ENCODE data around the gene BAIAP2. TPM values are rescaled to one million over a fixed set of nuclear protein-coding genes. Genes with fewer than 3 reads are reported as not detected.

Gene BAIAP2, protein sequence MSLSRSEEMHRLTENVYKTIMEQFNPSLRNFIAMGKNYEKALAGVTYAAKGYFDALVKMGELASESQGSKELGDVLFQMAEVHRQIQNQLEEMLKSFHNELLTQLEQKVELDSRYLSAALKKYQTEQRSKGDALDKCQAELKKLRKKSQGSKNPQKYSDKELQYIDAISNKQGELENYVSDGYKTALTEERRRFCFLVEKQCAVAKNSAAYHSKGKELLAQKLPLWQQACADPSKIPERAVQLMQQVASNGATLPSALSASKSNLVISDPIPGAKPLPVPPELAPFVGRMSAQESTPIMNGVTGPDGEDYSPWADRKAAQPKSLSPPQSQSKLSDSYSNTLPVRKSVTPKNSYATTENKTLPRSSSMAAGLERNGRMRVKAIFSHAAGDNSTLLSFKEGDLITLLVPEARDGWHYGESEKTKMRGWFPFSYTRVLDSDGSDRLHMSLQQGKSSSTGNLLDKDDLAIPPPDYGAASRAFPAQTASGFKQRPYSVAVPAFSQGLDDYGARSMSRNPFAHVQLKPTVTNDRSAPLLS
- total RNA-seq (15.8 and 27.1 TPM in 2 replicates), polyA plus RNA-seq (49.7 and 60.0 TPM in 2 replicates)

DNA sequence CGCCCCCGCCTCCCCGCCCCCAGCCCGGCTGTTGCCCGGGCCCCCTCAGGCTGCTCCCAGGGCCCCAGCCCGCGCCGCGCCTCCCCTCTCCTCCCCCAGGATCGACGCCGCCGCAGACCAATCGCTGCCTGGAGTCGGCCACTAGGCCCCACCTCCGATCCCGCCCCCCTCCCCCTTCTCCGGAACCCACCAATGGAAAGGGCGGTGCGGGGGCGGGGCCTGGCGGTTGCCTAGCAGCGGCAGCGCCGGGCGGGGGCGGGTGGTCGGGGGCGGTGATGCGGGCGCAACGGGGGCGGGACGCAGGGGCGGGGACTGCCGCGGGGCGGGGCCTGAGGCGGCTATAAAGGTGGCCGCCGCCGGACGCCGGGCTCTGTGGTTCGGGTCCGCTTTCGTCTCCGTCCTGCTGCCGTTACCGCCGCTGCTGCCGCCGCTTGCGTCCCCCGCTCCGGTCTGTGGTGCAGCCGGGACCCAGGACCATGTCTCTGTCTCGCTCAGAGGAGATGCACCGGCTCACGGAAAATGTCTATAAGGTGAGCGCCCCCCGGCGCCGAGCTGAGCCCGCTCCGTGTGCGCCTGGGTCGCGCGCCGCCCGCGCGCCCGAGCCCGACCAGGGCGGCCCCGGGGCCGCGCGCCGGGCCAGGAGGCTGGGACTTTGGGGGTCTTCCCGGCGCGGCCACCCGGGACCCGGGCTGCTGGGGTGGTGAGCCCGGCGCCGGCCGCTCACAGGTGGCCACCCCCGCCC lies at the start of gene BAIAP2:
Gene BAIAP2, plus strand, starts transcription at position 373 of the 742 bp plus-strand sequence. Its CDS starts 104 bp downstream, at position 477.
- Histone ChIP-seq H4K20me1 (ENCODE audit: insufficient read depth, poor library complexity, severe bottlenecking) (peaks cover 27% of the 10 kb centered on the region), H3K4me3 (peak within 1 kb of the TSS; percentile 85), H2AFZ (peak within 1 kb of the TSS; percentile 67), H3K27me3 (no peaks in the 10 kb centered on the region), H3K4me2 (peak within 1 kb of the TSS; percentile 96), H3K79me2 (peaks cover 44% of the 10 kb centered on the region), H3K27ac (peak within 1 kb of the TSS; percentile 24), H3K4me1 (ENCODE audit: insufficient read depth) (peaks cover 30% of the 10 kb centered on the region), H3K9me2 (replicated peaks; ENCODE audit: insufficient read depth) (no peaks in the 10 kb centered on the region), H3K9me3 (ENCODE audit: low read depth) (no peaks in the 10 kb centered on the region), H3K36me3 (replicated peaks; ENCODE audit: insufficient read depth, low read depth) (no peaks in the 10 kb centered on the region)
- whole genome bisulfite sequencing (ENCODE audit: low lambda C conversion rate, missing lambda C conversion rate): 2% methylated on average over 30 of the region's 92 CpGs
- DNase-seq (ENCODE audit: low spot score): peak; percentile 99
- TF ChIP-seq, protein P1, sequence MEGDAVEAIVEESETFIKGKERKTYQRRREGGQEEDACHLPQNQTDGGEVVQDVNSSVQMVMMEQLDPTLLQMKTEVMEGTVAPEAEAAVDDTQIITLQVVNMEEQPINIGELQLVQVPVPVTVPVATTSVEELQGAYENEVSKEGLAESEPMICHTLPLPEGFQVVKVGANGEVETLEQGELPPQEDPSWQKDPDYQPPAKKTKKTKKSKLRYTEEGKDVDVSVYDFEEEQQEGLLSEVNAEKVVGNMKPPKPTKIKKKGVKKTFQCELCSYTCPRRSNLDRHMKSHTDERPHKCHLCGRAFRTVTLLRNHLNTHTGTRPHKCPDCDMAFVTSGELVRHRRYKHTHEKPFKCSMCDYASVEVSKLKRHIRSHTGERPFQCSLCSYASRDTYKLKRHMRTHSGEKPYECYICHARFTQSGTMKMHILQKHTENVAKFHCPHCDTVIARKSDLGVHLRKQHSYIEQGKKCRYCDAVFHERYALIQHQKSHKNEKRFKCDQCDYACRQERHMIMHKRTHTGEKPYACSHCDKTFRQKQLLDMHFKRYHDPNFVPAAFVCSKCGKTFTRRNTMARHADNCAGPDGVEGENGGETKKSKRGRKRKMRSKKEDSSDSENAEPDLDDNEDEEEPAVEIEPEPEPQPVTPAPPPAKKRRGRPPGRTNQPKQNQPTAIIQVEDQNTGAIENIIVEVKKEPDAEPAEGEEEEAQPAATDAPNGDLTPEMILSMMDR (IDR thresholded peaks at IDR 0.05; ENCODE audit: poor library complexity): peak; percentile 26
- TF ChIP-seq EZH2phosphoT487 (IDR thresholded peaks at IDR 0.05; ENCODE audit: low read depth, severe bottlenecking, unreplicated experiment): no peak

DNA sequence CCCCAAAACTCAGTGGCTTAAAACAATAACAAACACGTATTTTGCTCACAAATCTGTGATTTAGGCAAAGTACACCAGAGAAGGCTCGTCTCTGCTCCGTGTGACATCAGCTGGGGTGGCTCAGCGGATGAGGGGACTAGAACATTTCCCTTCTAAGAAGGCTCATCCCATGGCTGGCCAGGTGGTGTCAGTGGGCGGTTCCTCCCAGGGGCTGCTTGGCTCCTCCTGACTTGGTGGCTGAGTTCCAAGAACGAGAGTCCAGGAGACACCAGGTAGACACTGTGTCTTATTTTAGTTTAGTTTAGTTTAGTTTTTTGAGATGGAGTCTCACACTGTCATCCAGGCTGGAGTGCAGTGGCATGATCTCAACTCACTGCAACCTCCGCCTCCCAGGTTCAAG lies 48.9 kb upstream of the BAIAP2 start:
- H3K79me2 ChIP-seq: no peaks in the 10 kb centered on the region
- H4K20me1 ChIP-seq (ENCODE audit: insufficient read depth, poor library complexity, severe bottlenecking): no peaks in the 10 kb centered on the region
- no peak overlapping the region for H3K27ac ChIP-seq
- H3K4me2 ChIP-seq: no peak overlapping the region
- DNase-seq (ENCODE audit: low spot score): no peak
- H3K4me3 ChIP-seq: no peak overlapping the region
- no peak for TF ChIP-seq EZH2 (IDR thresholded peaks at IDR 0.05; ENCODE audit: borderline replicate concordance)
- TF ChIP-seq, protein P1 (IDR thresholded peaks at IDR 0.05; ENCODE audit: poor library complexity): no peak
- no peak for TF ChIP-seq EZH2phosphoT487 (IDR thresholded peaks at IDR 0.05; ENCODE audit: low read depth, severe bottlenecking, unreplicated experiment)
- no peaks in the 10 kb centered on the region for H3K36me3 ChIP-seq (replicated peaks; ENCODE audit: insufficient read depth, low read depth)
- no peaks in the 10 kb centered on the region for H3K27me3 ChIP-seq
- peaks cover 2% of the 10 kb centered on the region for H3K4me1 ChIP-seq (ENCODE audit: insufficient read depth)
- no peak overlapping the region for H2AFZ ChIP-seq
- no peaks in the 10 kb centered on the region for H3K9me2 ChIP-seq (replicated peaks; ENCODE audit: insufficient read depth)
- WGBS (ENCODE audit: low lambda C conversion rate, missing lambda C conversion rate): 84% methylated on average over 7 of the region's 7 CpGs
- H3K9me3 ChIP-seq (ENCODE audit: low read depth): no peaks in the 10 kb centered on the region

DNA sequence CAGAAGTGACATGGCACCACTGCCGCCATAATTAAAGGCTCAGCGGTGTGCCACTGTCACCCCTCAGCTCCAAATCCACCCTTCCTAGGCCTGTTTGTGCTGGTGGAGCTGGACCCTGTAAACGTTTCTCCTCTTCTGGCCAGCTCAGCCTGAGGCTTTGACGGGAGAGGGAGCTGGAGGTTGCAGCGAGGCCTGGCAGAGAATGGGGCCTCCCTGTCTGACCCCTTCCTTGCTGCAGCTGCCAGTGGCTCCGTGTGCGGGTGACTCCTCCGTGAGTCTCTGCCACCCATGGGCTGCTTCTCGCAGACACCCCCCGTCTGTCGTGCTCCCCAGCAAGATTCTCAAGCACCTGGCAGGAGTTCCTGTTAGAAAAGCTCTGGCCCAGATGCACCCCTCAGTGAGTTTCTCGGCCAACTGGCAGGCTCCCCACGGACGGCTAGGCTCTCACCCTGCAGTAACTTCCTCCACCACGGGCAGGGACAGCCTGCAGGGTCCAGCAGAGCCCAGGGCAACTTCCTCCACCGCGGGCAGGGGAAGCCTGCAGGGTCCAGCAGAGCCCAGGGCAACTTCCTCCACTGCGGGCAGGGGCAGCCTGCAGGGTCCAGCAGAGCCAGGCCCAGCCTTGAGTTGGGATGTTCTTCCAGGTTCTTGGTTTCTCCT lies 48.0 kb upstream of the BAIAP2 start:
- Histone ChIP-seq H3K4me1 (ENCODE audit: insufficient read depth) (no peaks in the 10 kb centered on the region), H3K9me2 (replicated peaks; ENCODE audit: insufficient read depth) (no peaks in the 10 kb centered on the region), H3K4me3 (no peak overlapping the region), H3K36me3 (replicated peaks; ENCODE audit: insufficient read depth, low read depth) (no peaks in the 10 kb centered on the region), H3K79me2 (peaks cover 3% of the 10 kb centered on the region), H3K27me3 (no peaks in the 10 kb centered on the region), H4K20me1 (ENCODE audit: insufficient read depth, poor library complexity, severe bottlenecking) (no peaks in the 10 kb centered on the region), H3K9me3 (ENCODE audit: low read depth) (no peaks in the 10 kb centered on the region), H3K4me2 (no peak overlapping the region), H3K27ac (no peak overlapping the region), H2AFZ (no peak overlapping the region)
- DNase-seq (ENCODE audit: low spot score): no peak
- 80% methylated on average over 18 of the region's 18 CpGs for WGBS (ENCODE audit: low lambda C conversion rate, missing lambda C conversion rate)
- TF ChIP-seq EZH2 (IDR thresholded peaks at IDR 0.05; ENCODE audit: borderline replicate concordance) (no peak), EZH2phosphoT487 (IDR thresholded peaks at IDR 0.05; ENCODE audit: low read depth, severe bottlenecking, unreplicated experiment) (no peak)
- TF ChIP-seq, protein P1 (IDR thresholded peaks at IDR 0.05; ENCODE audit: poor library complexity): no peak

Data from hepatocyte (in vitro differentiated cells).